IMR-90 (cell line): ENCODE measurements around the gene ARID4B. TPM values are rescaled to one million over a fixed set of nuclear protein-coding genes. Genes with fewer than 3 reads are reported as not detected.

Experiments
- ATAC-seq: fragments of 200-7000 bp; cut with Tn5 transposase; 2 replicates; pipeline ENCODE4 v1.9.1; 2020; ENCODE audit warnings: low read depth, mild to moderate bottlenecking, moderate library complexity
- BruUV-seq: library from RNA; stranded (reverse); fragments of 400-500 nt; replicated peaks from 2 replicates; lab custom pipeline; 2021; lab: Mats Ljungman, UMichigan
- CTCF ChIA-PET: fragments of 300-600 bp; formaldehyde crosslinking; extraction: SDS; loops from one replicate; lab custom pipeline; 2021; ENCODE audit warnings: antibody characterized with exemption; lab: Yijun Ruan, JAX
- POLR2A ChIA-PET: fragments of 300-600 bp; sonication (Branson Sonifier 250); formaldehyde crosslinking; loops from one replicate; lab custom pipeline; 2022; ENCODE audit warnings: antibody characterized with exemption; ENCODE audit not compliant: unreplicated experiment; lab: Charles Lee
- DNase-seq: peaks from one replicate; pipeline ENCODE4 v3.0.0; 2013
- H2AFZ ChIP-seq: replicated peaks from 2 replicates; pipeline ENCODE3; 2013; ENCODE audit warnings: low read length, mild to moderate bottlenecking; ENCODE audit not compliant: poor library complexity
- H2AK5ac ChIP-seq: 2 replicates; pipeline ENCODE4 v1.6.1; 2013; ENCODE audit warnings: low read depth, low read length, inconsistent platforms
- H2AK9ac ChIP-seq: replicated peaks from 2 replicates; pipeline ENCODE3; 2013; ENCODE audit warnings: mild to moderate bottlenecking, low read depth, low read length, moderate library complexity; ENCODE audit not compliant: poor library complexity
- H2BK120ac ChIP-seq: 2 replicates; pipeline ENCODE4 v1.6.1; 2013; ENCODE audit warnings: low read depth, low read length, inconsistent platforms
- H2BK15ac ChIP-seq: 3 replicates; pipeline ENCODE4 v1.6.1; 2013; ENCODE audit warnings: low read depth, low read length, inconsistent platforms
- H2BK20ac ChIP-seq: 2 replicates; pipeline ENCODE4 v1.6.1; 2013; ENCODE audit warnings: low read depth, mild to moderate bottlenecking, inconsistent platforms, low read length, moderate library complexity
- H2BK5ac ChIP-seq: 2 replicates; pipeline ENCODE4 v1.6.1; 2013; ENCODE audit warnings: mild to moderate bottlenecking, low read depth, low read length, inconsistent platforms; ENCODE audit not compliant: poor library complexity, severe bottlenecking
- H3K14ac ChIP-seq: replicated peaks from 2 replicates; pipeline ENCODE4 v1.6.1; 2013; ENCODE audit warnings: low read depth, low read length, inconsistent platforms
- H3K18ac ChIP-seq: 2 replicates; pipeline ENCODE4 v1.6.1; 2013; ENCODE audit warnings: low read depth, low read length, control low read depth
- H3K23ac ChIP-seq: 2 replicates; pipeline ENCODE4 v1.6.1; 2013; ENCODE audit warnings: low read depth, low read length, inconsistent platforms
- H3K27ac ChIP-seq: 2 replicates; pipeline ENCODE4 v1.5.1; 2013; ENCODE audit warnings: mild to moderate bottlenecking, control low read depth, low read length; ENCODE audit not compliant: insufficient read depth
- H3K27me3 ChIP-seq: 2 replicates; pipeline ENCODE4 v1.6.1; 2013; ENCODE audit warnings: low read length; ENCODE audit not compliant: control insufficient read depth, insufficient read depth
- H3K36me3 ChIP-seq: 2 replicates; pipeline ENCODE4 v1.6.1; 2013; ENCODE audit warnings: low read length, mixed read lengths; ENCODE audit not compliant: control insufficient read depth, insufficient read depth
- H3K4ac ChIP-seq: 2 replicates; pipeline ENCODE4 v1.6.1; 2013; ENCODE audit warnings: low read depth, low read length, inconsistent platforms
- H3K4me1 ChIP-seq: 2 replicates; pipeline ENCODE4 v1.6.1; 2013; ENCODE audit warnings: low read length, mixed read lengths; ENCODE audit not compliant: control insufficient read depth, insufficient read depth
- H3K4me2 ChIP-seq: 2 replicates; pipeline ENCODE4 v1.6.1; 2013; ENCODE audit warnings: low read depth, mild to moderate bottlenecking, control low read depth, low read length, moderate library complexity
- H3K4me3 ChIP-seq: 2 replicates; pipeline ENCODE4 v1.5.1; 2013; ENCODE audit warnings: low read depth, mild to moderate bottlenecking, control low read depth, low read length, moderate library complexity; ENCODE audit not compliant: insufficient read depth
- H3K56ac ChIP-seq: 2 replicates; pipeline ENCODE4 v1.6.1; 2013; ENCODE audit warnings: low read length, inconsistent platforms; ENCODE audit not compliant: insufficient read depth; ENCODE audit errors: extremely low read depth
- H3K79me1 ChIP-seq, 2 experiments: 2 replicates each; pipeline ENCODE4 v1.6.1; 2013; ENCODE audit warnings: low read length in 2 of 2, inconsistent platforms in 1 of 2, low read depth in 1 of 2
- H3K9ac ChIP-seq: 2 replicates; pipeline ENCODE4 v1.6.1; 2013; ENCODE audit warnings: low read depth, low read length, control low read depth
- H3K9me1 ChIP-seq: 2 replicates; pipeline ENCODE4 v1.6.1; 2013; ENCODE audit warnings: low read length, inconsistent platforms; ENCODE audit not compliant: insufficient read depth
- H3K9me3 ChIP-seq: 2 replicates; pipeline ENCODE4 v1.6.1; 2013; ENCODE audit warnings: low read length; ENCODE audit not compliant: control insufficient read depth, insufficient read depth
- H4K20me1 ChIP-seq: 2 replicates; pipeline ENCODE4 v1.6.1; 2013; ENCODE audit warnings: low read length, inconsistent platforms; ENCODE audit not compliant: insufficient read depth
- H4K5ac ChIP-seq: 2 replicates; pipeline ENCODE4 v1.6.1; 2013; ENCODE audit warnings: mild to moderate bottlenecking, low read depth, low read length, control low read depth
- H4K8ac ChIP-seq, 2 experiments: 2 replicates each; pipeline ENCODE4 v1.6.1; 2013; ENCODE audit warnings: low read depth in 2 of 2, low read length in 2 of 2, control low read depth in 1 of 2, inconsistent platforms in 1 of 2
- H4K91ac ChIP-seq: 2 replicates; pipeline ENCODE4 v1.6.1; 2013; ENCODE audit warnings: low read depth, low read length, inconsistent platforms; ENCODE audit not compliant: insufficient read depth
- MAZ ChIP-seq: IDR thresholded peaks from 2 replicates; pipeline ENCODE4 v1.6.1; 2012; ENCODE audit warnings: low read depth, mild to moderate bottlenecking, low read length, improper control_type of control experiment, moderate library complexity, borderline replicate concordance
- MXI1 ChIP-seq: IDR thresholded peaks from 2 replicates; pipeline ENCODE4 v1.6.1; 2012; ENCODE audit warnings: low read depth, mild to moderate bottlenecking, low read length, moderate library complexity, borderline replicate concordance
- SMC3 ChIP-seq: fragments of 150-350 bp; IDR thresholded peaks from 2 replicates; pipeline ENCODE4 v1.6.1; 2016; ENCODE audit warnings: low read depth, mild to moderate bottlenecking, antibody characterized with exemption, low read length, moderate library complexity
- WGBS, 2 experiments: methylation state at CpG; one replicate each; pipeline versions ENCODE4 v1.1.5 to v1.1.7; 2013; ENCODE audit warnings: missing lambda C conversion rate in 2 of 2; ENCODE audit not compliant: insufficient read length in 1 of 2; ENCODE audit errors: extremely low coverage in 2 of 2; 5-methylcytosine and 5-hydroxymethylcytosine counted together
- dilution Hi-C: fragments of 300-500 bp; cut with HindIII; formaldehyde crosslinking; loops from one replicate; pipeline ENCODE4 v1.14.3; 2018; ENCODE audit warnings: low sequenced_read_pairs; ENCODE audit not compliant: unreplicated experiment
- in situ Hi-C: fragments of 300-500 bp; cut with MboI; formaldehyde crosslinking; loops from 3 replicates; pipeline ENCODE4 v1.14.3; 2019; ENCODE audit warnings: low sequenced_read_pairs, inconsistent platforms, mixed read lengths
- intact Hi-C: fragments of 100-400 bp; cut with micrococcal nuclease; formaldehyde crosslinking; loops from 2 replicates; pipeline ENCODE4 v1.10.0; 2022
- polyA plus RNA-seq, 3 experiments: library from polyadenylated mRNA; depleted of rRNA; stranded (reverse); fragments of >200 nt; gene quantifications; 2 replicates each; pipeline ENCODE4 v1.2.3, GENCODE V29; 2012; ENCODE audit warnings: low replicate concordance in 1 of 3
- total RNA-seq: library from RNA; depleted of rRNA; stranded (reverse); fragments of >200 nt; gene quantifications from 2 replicates; pipeline ENCODE4 v1.2.3, GENCODE V29; 2012

ARID4B gene
- total and polyA plus RNA-seq, 2 of the 4 experiments (the other 2 are of a cell fraction): 8.5 to 16.0 TPM

- DNase-seq (no peak), ATAC-seq (no peak)
- Histone ChIP-seq H3K27ac (no peak overlapping the region), H2BK120ac (no peak overlapping the region), H3K9ac (no peak overlapping the region), H2BK20ac (no peak overlapping the region), H3K79me1 (peaks cover 9 to 20% of the 10 kb centered on the region in 2 experiments; a peak in 3 of 4 replicates), H3K56ac (no peak overlapping the region), H4K20me1 (no peaks in the 10 kb centered on the region), H2BK15ac (no peak overlapping the region), H2AK9ac (no peak overlapping the region), H3K36me3 (peaks cover 21% of the 10 kb centered on the region), H2AK5ac (no peak overlapping the region), H3K4me1 (peaks cover 2% of the 10 kb centered on the region), H3K18ac (no peak overlapping the region), H3K4me3 (no peak overlapping the region), H2AFZ (no peak overlapping the region), H3K4me2 (no peak overlapping the region), H3K9me3 (no peaks in the 10 kb centered on the region), H4K8ac (no peak overlapping the region), H3K23ac (no peak overlapping the region), H2BK5ac (no peak overlapping the region), H4K5ac (no peak overlapping the region), H4K91ac (no peak overlapping the region), H3K14ac (no peak overlapping the region), H3K9me1 (no peaks in the 10 kb centered on the region), H3K4ac (no peak overlapping the region), H3K27me3 (no peaks in the 10 kb centered on the region)
- ChIA-PET CTCF (interaction anchor here (0.6 kb wide), 1 partner anchor 150 kb away, joined by 3 read pairs; no protein-coding TSS in a partner anchor), POLR2A (no interaction called here)
- in situ Hi-C loops (no loop called here), intact Hi-C loops (no loop called here), dilution Hi-C loops (no loop called here)
- WGBS, 2 experiments: no CpG with 5 or more reads among the region's 1 CpG
- TF ChIP-seq MXI1 (no peak), SMC3 (no peak), MAZ (no peak)
- BruUV-seq: no TSS peak
Measured at GRCh38 chr1:235341334-235341733, 13.4 kb upstream of the ARID4B start.
